CD14-positive monocyte (primary cell): Measurements from ENCODE around the gene HMGXB3. TPM values are rescaled to one million over a fixed set of nuclear protein-coding genes. Genes with fewer than 3 reads are reported as not detected.

Experiments
- DNase-seq, 3 donors: peaks; one replicate each; pipeline ENCODE4 v3.0.0-alpha.2; 2011 to 2022
- H2AFZ ChIP-seq: 2 replicates; pipeline ENCODE4 v1.6.0; 2012; ENCODE audit warnings: mild to moderate bottlenecking, low read depth, low read length, inconsistent platforms; ENCODE audit not compliant: insufficient read depth, poor library complexity, severe bottlenecking
- H3K27ac ChIP-seq, 2 donors: 1 replicate in 1 of 2; 2 replicates in 1 of 2; pipeline ENCODE4 v1.5.1; 2012 to 2013; ENCODE audit warnings: low read length in 2 of 2, control low read depth in 1 of 2, inconsistent platforms in 1 of 2, low read depth in 1 of 2, mild to moderate bottlenecking in 1 of 2
- H3K27me3 ChIP-seq, 2 donors: one replicate each; pipeline versions ENCODE4 v1.6.0 to v1.6.1; 2011 to 2013; ENCODE audit warnings: low read length in 2 of 2; ENCODE audit not compliant: control insufficient read depth in 2 of 2, insufficient read depth in 2 of 2
- H3K36me3 ChIP-seq, 2 donors: replicated peaks in 1 of 2; 1 replicate in 1 of 2; 2 replicates in 1 of 2; pipeline versions ENCODE4 v1.5.1 to v1.6.1; 2012 to 2013; ENCODE audit warnings: low read length in 2 of 2, control low read depth in 1 of 2, inconsistent platforms in 1 of 2, mild to moderate bottlenecking in 1 of 2; ENCODE audit not compliant: insufficient read depth in 2 of 2, control insufficient read depth in 1 of 2
- H3K4me1 ChIP-seq, 2 donors: 1 replicate in 1 of 2; 2 replicates in 1 of 2; pipeline versions ENCODE4 v1.5.1 to v1.6.1; 2012 to 2013; ENCODE audit warnings: low read length in 2 of 2, control low read depth in 1 of 2, inconsistent platforms in 1 of 2, mild to moderate bottlenecking in 1 of 2, moderate library complexity in 1 of 2; ENCODE audit not compliant: insufficient read depth in 2 of 2, control insufficient read depth in 1 of 2
- H3K4me2 ChIP-seq: replicated peaks from 2 replicates; pipeline ENCODE3; 2012; ENCODE audit warnings: low read length, moderate library complexity, mild to moderate bottlenecking; ENCODE audit not compliant: poor library complexity, severe bottlenecking; ENCODE audit errors: extremely low read depth
- H3K4me3 ChIP-seq, 3 experiments: fragments of 200-600 bp in 1 of 3; sonication (generic) in 1 of 3; replicated peaks in 1 of 3; 1 replicate in 2 of 3; 2 replicates in 1 of 3; pipeline ENCODE4 v1.5.1; 2011 to 2013; ENCODE audit warnings: low read length in 3 of 3, mild to moderate bottlenecking in 3 of 3, control low read depth in 2 of 3, low read depth in 2 of 3, inconsistent platforms in 1 of 3, moderate library complexity in 1 of 3
- H3K79me2 ChIP-seq: 2 replicates; pipeline ENCODE4 v1.6.0; 2012; ENCODE audit warnings: mild to moderate bottlenecking, control low read depth, inconsistent platforms, low read length, moderate library complexity; ENCODE audit not compliant: insufficient read depth
- H3K9ac ChIP-seq: 2 replicates; pipeline ENCODE4 v1.6.0; 2017; ENCODE audit warnings: low read length, mild to moderate bottlenecking; ENCODE audit not compliant: insufficient read depth, poor library complexity, severe bottlenecking
- H3K9me3 ChIP-seq, 2 donors: replicated peaks in 1 of 2; 1 replicate in 1 of 2; 2 replicates in 1 of 2; pipeline versions ENCODE4 v1.5.1 to v1.6.1; 2012 to 2013; ENCODE audit warnings: low read length in 2 of 2, control low read depth in 1 of 2; ENCODE audit not compliant: control insufficient read depth in 1 of 2, insufficient read depth in 1 of 2
- H4K20me1 ChIP-seq: 2 replicates; pipeline ENCODE4 v1.6.0; 2012; ENCODE audit warnings: mild to moderate bottlenecking, low read length, control low read depth, moderate library complexity; ENCODE audit not compliant: insufficient read depth
- H3K27ac Mint-ChIP-seq, 7 donors: one replicate each; pipeline ENCODE4 v1.8.0; 2020; ENCODE audit warnings: mild to moderate bottlenecking in 7 of 7, mixed read lengths in 7 of 7, moderate library complexity in 6 of 7, inconsistent platforms in 2 of 7
- H3K27me3 Mint-ChIP-seq, 3 donors: one replicate each; pipeline ENCODE4 v1.8.0; 2021 to 2022; ENCODE audit warnings: low read depth in 3 of 3, mild to moderate bottlenecking in 3 of 3, mixed read lengths in 3 of 3, moderate library complexity in 3 of 3, inconsistent platforms in 1 of 3
- H3K36me3 Mint-ChIP-seq, 2 donors: one replicate each; pipeline ENCODE4 v1.8.0; 2020; ENCODE audit warnings: mixed read lengths in 2 of 2, inconsistent platforms in 1 of 2, mild to moderate bottlenecking in 1 of 2
- H3K4me1 Mint-ChIP-seq: one replicate; pipeline ENCODE4 v1.8.0; 2020; ENCODE audit warnings: mild to moderate bottlenecking, mixed read lengths
- H3K4me3 Mint-ChIP-seq, 2 donors: one replicate each; pipeline ENCODE4 v1.8.0; 2020; ENCODE audit warnings: mild to moderate bottlenecking in 2 of 2, mixed read lengths in 2 of 2, moderate library complexity in 1 of 2
- H3K9me3 Mint-ChIP-seq, 7 donors: one replicate each; pipeline ENCODE4 v1.8.0; 2020 to 2022; ENCODE audit warnings: mixed read lengths in 7 of 7, mild to moderate bottlenecking in 6 of 7, moderate library complexity in 6 of 7, inconsistent platforms in 2 of 7
- CTCF ChIP-seq: fragments of 200-600 bp; IDR thresholded peaks from one replicate; pipeline ENCODE4 v1.8.0; 2022; ENCODE audit warnings: antibody characterized with exemption, mild to moderate bottlenecking
- WGBS: methylation state at CpG from one replicate; pipeline ENCODE4 v1.1.5; 2013; ENCODE audit warnings: missing lambda C conversion rate; ENCODE audit not compliant: insufficient coverage; 5-methylcytosine and 5-hydroxymethylcytosine counted together
- intact Hi-C, 2 donors: fragments of 100-400 bp; cut with micrococcal nuclease; formaldehyde crosslinking; loops; one replicate each; pipeline versions ENCODE4 v1.15.0 to v1.15.1; 2023
- polyA plus RNA-seq, 3 donors: library from polyadenylated mRNA; depleted of rRNA in 1 of 3; unstranded in 2 of 3; stranded (reverse) in 1 of 3; fragments of 300-500 nt in 2 of 3; fragments of >200 nt in 1 of 3; fragmentation: Illumina TruSeq in 2 of 3; gene quantifications; 1 replicate in 2 of 3; 2 replicates in 1 of 3; pipeline ENCODE4 v1.2.3, GENCODE V29; 2012 to 2021

HMGXB3 gene
- polyA plus RNA-seq, 3 donors, result 3.1 to 22.9 (median 6.2) TPM

GRCh38 chr5:150017226-150018005, 16.9 kb downstream of the HMGXB3 start:
- Histone ChIP-seq H2AFZ (no peak overlapping the region), H3K4me1 (no peaks in the 10 kb centered on the region), H3K79me2 (no peaks in the 10 kb centered on the region), H4K20me1 (no peaks in the 10 kb centered on the region), H3K9ac (no peak overlapping the region), H3K9me3 (peaks cover 12 to 13% of the 10 kb centered on the region in 2 donors), H3K4me3 (no peak overlapping the region), H3K36me3 (peaks cover 98 to 100% of the 10 kb centered on the region in 2 donors), H3K27me3 (no peaks in the 10 kb centered on the region), H3K4me2 (no peak overlapping the region), H3K27ac (no peak overlapping the region)
- H3K9me3 Mint-ChIP-seq, result peaks cover 5 to 22% (median 11%) of the 10 kb centered on the region in 7 donors
- H3K4me3 Mint-ChIP-seq, result no peak overlapping the region
- no peaks in the 10 kb centered on the region for H3K27me3 Mint-ChIP-seq
- no peak for DNase-seq
- H3K4me1 Mint-ChIP-seq, result peaks cover 6% of the 10 kb centered on the region
- intact Hi-C loops, result no loop called here
- TF ChIP-seq CTCF, result no peak
- H3K36me3 Mint-ChIP-seq, result peaks cover 92 to 98% of the 10 kb centered on the region in 2 donors
- no peak overlapping the region for H3K27ac Mint-ChIP-seq
- 100% methylated on average over 1 of the region's 6 CpGs for WGBS

- no peak for DNase-seq
- H3K27ac ChIP-seq, result no peak overlapping the region
- H3K9me3 Mint-ChIP-seq, result peaks cover 3 to 11% (median 7%) of the 10 kb centered on the region in 7 donors
- no peaks in the 10 kb centered on the region for H4K20me1 ChIP-seq
- intact Hi-C loops, result no loop called here
- no peaks in the 10 kb centered on the region for H3K27me3 ChIP-seq
- H3K27ac Mint-ChIP-seq, result no peak overlapping the region
- H3K4me3 Mint-ChIP-seq, result no peak overlapping the region
- TF ChIP-seq CTCF, result no peak
- H3K36me3 Mint-ChIP-seq, result peaks cover 87 to 95% of the 10 kb centered on the region in 2 donors
- peaks cover 6% of the 10 kb centered on the region for H3K4me1 Mint-ChIP-seq
- H3K9ac ChIP-seq, result no peak overlapping the region
- no peaks in the 10 kb centered on the region for H3K4me1 ChIP-seq
- no peak overlapping the region for H3K4me2 ChIP-seq
- H3K36me3 ChIP-seq, result peaks cover 98 to 100% of the 10 kb centered on the region in 2 donors
- H3K27me3 Mint-ChIP-seq, result no peaks in the 10 kb centered on the region
- no peak overlapping the region for H3K4me3 ChIP-seq
- no peak overlapping the region for H2AFZ ChIP-seq
- no CpG with 5 or more reads among the region's 1 CpG for WGBS
- H3K9me3 ChIP-seq, result peaks cover 7 to 9% of the 10 kb centered on the region in 2 donors
- H3K79me2 ChIP-seq, result no peaks in the 10 kb centered on the region
These were observed 19.7 kb downstream of the HMGXB3 start for GRCh38 chr5:150020249-150020648.
